Endometrial microvascular endothelial cells (primary cell): ENCODE results near the gene UNG. TPM values are rescaled to one million over a fixed set of nuclear protein-coding genes. Genes with fewer than 3 reads are reported as not detected.
"Not testable (repeated sequence)": the region's sequence is repeated elsewhere in the genome, so short reads cannot be mapped to it uniquely, and the experiment has no call there.

Experiments used
- in situ Hi-C: cut with HindIII; loops from 2 replicates; pipeline ENCODE4 v1.10.0; 2017; ENCODE audit warnings: low sequenced_read_pairs, low pct_unique_long_range_greater_than_20kb; ENCODE audit errors: inconsistent ontology term
- total RNA-seq: library from RNA; depleted of rRNA; stranded (reverse); fragments of >200 nt; gene quantifications from one replicate; pipeline ENCODE4 v1.2.3, GENCODE V29; 2015; ENCODE audit errors: inconsistent ontology term

The UNG gene
- total RNA-seq = 139 TPM

DNA sequence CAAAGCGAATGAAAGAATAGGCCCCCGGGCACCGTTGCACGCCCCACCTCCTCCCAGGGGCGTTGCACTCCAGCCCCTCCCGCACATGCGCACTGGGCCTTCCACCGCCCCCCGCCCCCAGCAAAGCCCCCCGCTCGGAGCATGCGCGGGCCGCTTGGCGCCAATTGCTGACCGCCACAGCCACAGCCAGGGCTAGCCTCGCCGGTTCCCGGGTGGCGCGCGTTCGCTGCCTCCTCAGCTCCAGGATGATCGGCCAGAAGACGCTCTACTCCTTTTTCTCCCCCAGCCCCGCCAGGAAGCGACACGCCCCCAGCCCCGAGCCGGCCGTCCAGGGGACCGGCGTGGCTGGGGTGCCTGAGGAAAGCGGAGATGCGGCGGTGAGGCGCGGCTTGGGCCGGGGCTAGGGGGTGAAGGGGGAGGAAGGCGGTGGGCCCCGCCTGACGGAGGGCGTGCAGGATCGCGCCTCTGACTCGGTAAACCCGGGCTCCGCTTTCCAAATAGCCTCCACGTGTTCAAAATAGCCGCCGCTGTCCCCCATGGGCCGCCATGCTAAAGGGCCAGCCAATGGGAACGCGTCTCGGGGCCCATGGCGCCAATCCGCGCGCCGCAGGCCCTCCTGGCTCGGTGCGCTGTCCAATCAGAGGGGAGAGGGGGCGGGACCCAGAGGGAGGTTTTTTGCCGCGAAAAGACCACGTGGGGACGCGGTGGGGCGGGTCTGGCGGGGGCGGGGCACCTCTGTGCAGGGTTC is at the start of gene UNG:
TSS of gene UNG (plus strand) at position 163 of the 748 bp plus-strand sequence. CDS start at position 246, 83 bp downstream.
- in situ Hi-C loops = no loop called here

DNA sequence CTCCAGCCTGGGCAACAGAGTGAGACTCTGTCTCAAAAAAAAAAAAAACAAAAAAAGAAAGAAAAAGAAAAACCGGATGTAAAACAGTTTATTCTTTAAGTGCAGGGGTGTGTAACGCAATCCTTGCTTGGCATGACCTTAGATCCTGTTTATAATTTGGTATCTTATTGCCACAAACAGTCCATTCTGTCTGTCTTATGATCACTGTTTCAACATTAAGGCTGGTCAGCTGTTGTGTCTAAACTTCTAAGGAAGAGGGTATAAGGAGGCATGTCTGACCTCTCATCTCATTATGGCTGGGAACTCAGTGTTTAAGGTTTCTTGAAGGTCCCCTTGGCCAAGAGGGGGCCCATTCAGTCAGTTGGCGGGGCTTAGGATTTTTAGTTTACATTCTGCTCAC is 48.7 kb upstream of the UNG start:
- in situ Hi-C loops = not testable (repeated sequence)

DNA sequence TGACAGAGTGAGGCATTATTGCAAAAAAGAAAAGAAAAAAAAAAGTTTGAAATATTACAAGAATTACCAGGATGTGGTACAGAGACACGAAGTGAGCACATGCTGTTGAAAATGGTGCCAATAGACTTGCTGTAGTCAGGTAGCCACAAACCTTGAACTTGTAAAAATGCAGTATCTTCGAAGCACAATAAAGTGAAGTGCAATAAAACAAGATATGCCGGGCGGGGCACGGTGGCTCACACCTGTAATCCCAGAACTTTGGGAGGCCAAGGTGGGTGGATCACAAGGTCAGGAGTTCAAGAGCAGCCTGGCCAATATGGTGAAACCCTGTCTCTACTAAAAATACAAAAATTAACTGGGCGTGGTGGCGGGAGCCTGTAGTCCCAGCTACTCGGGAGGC is 47.6 kb upstream of the UNG start:
- in situ Hi-C loops = not testable (repeated sequence)

DNA sequence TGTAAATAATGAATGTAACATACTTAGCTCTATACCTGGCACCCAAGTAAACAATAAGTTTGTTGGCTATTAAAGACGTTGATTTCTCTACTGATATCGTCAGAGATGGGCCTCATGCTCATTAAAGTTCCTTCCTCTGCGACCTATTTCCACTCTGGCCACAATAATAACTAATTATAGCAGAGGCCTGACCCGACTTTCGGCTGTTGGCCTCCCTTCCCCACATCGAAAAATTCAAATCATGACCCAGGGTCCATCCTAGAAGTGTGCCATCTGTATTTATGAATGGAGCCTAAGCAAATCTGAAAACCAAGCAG is 45.3 kb upstream of the UNG start:
- in situ Hi-C loops = no loop called here

DNA sequence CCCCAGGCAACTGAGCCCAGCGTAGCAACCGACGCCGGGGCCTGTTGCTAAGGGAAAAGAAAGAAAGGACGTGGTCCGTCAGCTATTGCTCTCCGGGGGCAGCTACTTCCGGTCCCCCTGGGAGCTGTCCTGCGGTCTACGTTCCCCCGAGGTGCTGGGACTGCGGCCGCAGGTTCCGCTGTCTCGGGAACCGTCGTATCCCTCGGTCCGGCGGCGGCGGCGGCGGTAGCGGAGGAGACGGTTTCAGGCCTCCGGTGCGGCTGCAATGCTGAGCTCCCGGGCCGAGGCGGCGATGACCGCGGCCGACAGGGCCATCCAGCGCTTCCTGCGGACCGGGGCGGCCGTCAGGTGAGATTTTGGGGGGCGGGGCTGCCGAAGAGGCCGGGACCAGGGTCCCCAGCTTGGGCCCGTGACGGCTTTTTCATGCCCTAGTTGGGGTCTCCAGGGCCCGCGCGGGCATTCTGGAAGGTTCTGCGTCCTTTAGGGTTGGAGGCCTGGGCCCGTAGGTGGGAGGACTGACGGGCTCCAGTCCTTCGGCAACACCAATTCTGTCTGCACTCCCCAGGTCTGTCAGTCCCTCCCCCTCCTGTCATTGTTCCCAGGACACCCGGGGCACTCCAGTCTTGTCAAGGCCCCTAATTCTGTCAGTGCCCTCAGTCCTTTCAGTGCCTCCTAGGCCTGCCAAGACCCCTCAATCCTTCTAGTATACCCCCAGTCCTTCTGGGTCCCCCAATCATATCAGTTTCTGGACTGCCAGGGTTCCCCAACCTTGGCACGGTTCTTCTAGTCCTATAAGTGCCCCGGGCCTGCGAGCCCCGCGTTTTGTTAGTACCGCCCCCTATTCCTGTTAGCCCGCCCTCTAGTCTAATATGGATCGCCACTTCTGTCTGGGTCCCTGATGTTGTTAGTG is 44.7 kb upstream of the UNG start, which contains the start of gene USP30:
TSS of gene USP30 (plus strand) at position 163 of the 910 bp plus-strand sequence. CDS start at position 266, 103 bp downstream.
- in situ Hi-C loops = no loop called here

DNA sequence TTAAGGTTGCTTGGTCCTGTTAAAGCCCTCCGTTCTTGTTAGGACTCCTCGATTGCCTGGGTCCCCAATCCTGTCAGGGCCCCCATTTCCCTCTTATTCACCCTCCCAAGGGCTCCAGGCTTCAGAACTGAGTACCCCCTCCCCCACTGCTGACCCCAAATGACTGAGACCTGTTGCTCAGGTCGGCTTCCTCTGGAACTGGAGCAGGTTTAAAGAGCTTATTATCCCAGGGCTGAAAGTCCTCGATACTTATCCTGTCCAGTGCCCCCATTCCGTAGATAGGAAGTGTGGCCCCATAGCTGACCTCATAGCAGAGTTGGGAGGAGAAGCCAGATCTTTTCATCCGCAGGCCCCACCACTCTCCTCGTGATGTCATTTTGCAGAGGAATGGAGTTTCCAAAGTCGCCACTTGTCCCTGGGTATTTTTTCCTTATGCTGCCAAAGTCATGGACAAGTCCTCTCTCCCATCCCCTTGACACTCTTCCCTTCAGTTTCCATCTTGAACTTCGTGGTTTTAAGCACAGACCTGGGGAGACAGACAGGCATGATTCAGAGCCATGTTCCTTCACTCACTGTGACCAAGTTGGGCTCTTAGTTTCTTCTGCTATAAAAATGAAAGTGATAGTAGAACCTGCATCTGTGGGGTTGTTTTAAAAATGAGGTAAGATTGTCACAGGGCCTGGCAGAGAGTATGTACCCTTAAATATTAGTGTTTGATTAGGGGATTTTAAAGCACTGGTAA is 43.8 kb upstream of the UNG start:
- in situ Hi-C loops = no loop called here

DNA sequence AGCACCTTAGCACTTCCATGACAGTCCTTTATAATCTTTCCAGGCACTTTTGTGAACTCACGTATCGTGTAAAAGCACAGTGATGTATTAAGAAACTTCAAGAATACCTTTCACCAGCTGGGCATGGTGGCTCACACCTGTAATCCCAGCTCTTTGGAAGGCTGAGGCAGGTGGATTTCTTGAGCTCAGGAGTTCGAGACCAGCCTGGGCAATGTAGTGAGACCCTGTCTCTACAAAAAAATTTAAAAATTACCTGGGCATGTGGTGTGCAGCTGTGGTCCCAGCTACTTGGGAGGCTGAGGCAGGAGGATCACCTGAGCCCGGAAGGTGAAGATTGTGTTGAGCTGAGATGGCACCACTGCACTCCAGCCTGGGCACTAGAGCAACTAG is 43.3 kb upstream of the UNG start:
- in situ Hi-C loops = not testable (repeated sequence)

DNA sequence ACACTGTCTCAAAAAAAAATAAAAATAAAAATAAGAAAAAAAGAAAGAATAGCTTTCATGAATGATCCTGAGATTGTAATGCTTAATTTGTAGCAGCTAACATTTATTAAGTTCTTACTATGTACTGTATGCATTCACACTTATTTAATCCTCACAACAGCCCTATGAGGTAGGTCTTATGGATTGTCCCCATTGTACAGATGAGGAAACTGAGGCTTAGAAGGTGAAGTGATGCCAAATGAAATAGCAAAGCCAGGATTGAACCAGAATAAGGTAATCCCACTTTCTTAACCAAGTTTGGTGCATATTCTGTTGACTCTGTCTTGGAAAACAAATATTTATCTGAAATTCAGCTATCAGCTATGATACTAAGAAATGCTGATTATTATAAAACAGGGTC is 42.9 kb upstream of the UNG start:
- in situ Hi-C loops = no loop called here

DNA sequence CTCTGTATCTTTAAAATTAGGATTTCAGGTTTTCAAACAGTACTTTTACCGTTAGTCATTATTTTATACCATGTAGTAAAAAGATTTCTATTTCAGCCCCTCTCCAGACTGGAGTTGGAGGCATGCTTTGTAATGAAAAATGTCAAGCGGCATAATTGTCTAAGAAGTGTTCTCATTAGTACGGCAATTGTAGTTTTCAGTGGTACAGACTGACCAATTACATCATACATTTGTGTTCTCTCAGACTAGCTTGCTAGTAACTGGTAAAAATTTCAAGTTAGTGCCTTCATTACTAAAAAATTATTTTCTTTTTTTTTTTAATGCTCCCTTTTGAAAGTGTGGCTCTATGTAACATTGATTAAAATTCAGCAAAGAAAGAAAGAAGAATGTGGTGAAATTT is 40.5 kb upstream of the UNG start:
- in situ Hi-C loops = no loop called here

DNA sequence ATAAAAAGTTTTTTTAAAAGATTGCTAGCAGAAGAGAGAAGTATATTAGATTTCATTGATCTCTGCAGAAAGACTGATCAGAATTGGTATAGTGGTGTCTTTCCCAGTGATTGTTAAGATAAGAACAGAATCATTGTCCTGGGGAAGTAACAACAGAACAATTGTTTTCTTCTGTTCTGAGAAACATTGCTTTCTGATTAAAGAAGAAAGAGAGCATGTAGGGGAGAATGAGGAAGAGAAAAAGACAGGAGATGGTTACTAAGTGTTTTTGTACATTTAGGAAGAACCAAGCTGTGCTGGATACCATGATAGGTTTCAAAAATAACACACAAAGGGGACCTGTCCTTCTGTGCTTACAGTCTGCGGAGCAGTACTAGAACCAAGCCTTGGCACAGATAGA is 40.0 kb upstream of the UNG start:
- in situ Hi-C loops = no loop called here

DNA sequence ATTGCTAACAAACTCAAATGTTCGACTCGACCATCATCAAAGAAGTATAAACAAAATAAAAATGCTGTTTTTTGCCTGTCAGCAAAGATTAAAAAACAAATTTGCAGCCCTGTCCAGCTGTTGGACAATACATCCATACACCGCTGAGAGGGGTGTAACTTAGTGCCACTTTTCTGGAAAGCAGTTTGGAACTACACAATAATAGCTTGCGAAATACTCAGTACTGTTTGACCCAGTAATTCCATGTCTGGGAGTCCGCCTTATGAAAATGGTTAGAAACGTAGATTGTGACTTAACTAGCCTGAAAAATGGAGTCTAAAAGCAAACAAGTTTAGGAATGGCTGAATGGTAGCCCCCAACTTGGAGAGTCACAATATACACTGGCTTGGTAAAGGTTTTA is 38.6 kb upstream of the UNG start:
- in situ Hi-C loops = no loop called here

DNA sequence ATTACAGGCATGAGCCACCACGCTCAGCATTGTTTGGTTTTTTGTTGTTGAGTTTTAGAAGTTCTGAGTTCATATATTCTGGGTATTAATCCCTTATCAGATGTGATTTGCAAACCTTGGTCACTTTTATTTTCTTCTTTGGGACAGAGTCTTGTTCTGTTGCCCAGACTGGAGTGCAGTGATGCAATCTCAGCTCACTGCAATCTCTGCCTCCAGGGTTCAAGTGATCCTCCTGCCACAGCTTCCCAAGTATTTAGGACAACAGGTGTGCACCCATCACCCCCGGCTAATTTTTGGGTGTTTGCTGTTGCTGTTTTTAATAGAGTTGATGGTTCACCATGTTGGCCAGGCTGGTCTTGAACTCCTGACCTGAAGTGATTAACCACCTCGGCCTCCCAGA is 33.3 kb upstream of the UNG start:
- in situ Hi-C loops = no loop called here

DNA sequence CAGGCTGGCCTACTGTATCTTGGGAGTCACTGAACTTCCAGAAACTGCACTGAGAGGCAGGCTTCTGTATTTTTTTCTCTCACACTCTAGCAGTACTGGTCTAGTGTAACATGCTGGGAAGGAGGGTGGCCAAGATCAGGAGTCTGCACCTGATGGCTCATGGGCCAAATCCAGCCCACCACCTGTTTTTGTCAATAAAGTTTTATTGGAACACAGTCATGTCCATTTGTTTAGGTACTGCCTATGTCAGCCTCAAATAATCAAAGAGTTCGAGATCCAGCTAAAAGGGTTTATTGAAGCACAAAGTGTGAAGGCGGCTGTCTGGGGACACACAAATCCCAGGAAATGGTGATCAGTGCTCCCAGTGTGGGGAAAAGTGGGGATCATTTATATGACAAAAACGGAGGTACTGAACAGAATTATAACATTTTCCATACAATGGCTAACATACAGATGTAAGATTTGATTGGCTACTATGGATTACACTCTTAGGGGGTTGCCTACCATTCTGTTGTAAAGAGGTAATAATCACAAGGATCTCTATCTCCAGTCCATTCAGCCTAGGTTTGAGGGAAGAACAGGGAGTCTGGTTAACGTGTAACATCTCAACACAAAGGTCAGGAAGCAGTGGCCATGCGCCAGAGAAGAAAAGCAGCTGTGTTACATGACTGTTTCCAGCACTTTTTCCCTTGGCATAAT is 32.1 kb upstream of the UNG start:
- in situ Hi-C loops = no loop called here

DNA sequence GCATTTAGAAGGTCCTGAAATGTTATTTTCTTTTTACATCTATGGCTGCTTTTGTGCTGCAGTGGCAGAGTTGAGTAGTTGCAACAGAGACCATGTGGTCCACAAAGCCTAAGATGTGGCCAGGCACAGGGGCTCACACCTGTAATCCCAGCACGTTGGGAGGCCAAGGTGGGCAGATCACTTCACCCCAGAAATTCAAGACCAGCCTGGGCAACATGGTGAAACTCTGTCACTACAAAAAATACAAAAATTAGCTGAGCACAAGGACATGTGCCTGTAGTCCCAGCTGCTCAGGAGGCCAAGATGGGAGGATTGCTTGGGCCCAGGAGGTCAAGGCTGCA is 31.6 kb upstream of the UNG start:
- in situ Hi-C loops = no loop called here

DNA sequence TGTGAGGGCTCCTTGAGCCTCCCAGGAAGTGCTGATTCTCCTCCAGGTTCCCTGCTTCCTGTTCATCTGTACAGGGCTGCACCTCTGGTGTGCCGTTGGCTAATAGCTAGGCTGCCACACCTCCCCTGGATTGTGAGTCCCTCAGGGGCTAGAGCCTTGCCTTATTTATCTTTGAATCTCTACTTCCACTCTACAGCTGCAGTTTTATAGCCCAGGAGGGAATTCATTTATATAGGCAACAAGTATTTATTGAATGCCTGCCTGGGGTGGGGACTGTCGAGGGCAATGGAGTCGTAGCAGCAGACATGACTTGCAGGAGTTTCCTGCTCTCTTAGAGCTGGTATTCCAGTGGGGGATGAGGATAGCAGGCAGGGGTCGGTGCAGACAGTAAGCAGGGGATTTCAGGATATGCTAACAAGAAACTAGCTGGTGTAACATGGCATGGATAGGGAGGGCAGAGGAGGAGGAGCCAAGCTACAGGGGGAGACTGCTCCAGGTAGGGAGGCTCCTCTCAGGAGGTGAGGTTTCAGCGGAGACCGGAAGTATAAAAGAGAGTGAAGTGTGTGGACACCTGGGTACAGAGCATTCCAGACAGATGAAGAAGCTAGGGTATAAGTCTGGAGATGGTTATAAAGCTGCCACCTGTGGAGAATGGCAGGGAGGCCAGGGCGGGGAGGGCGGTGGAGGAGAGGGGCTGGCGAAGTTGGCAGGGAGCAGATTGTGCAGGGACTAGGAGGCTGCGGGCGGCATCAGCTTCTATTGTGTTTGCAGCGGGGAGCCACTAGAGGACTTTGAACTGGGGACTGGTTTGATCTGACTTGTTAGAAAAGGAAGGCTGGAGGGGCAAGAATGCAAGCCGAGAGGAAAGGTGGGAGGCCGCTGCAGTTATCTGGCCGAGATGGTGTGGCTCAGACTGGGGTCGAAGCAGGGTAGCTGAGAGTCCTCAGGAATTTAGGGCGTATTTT is 27.8 kb upstream of the UNG start:
- in situ Hi-C loops = no loop called here

DNA sequence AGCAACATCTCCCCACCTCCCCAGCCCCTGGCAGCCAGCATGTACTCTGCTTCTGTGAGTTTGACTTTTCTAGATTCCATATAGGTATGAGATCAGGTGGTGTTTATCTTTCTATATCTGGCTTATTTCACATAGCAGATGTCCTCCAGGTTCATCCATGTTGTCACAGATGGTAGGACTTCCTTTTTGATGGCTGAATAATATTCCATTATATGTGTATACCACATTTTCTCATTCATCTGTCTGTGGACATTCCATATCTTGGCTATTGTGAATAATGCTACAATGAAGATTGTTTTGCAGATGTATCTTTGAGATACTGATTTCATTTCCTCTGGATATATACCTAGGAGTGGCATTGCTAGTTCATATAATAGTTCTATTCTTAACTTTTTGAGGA is 22.5 kb upstream of the UNG start:
- in situ Hi-C loops = no loop called here

DNA sequence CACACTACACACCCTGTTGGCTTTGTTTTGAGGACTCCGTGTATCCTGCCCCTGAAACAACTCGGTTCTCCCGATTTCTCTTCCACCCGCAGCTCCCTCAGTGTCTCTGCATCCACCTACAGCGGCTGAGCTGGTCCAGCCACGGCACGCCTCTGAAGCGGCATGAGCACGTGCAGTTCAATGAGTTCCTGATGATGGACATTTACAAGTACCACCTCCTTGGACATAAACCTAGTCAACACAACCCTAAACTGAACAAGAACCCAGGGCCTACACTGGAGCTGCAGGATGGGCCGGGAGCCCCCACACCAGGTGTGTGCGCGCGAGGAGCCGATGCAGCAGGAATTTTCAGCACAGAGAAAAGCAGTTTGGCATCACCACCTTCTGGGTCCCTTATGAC is 14.6 kb upstream of the UNG start:
- in situ Hi-C loops = no loop called here

DNA sequence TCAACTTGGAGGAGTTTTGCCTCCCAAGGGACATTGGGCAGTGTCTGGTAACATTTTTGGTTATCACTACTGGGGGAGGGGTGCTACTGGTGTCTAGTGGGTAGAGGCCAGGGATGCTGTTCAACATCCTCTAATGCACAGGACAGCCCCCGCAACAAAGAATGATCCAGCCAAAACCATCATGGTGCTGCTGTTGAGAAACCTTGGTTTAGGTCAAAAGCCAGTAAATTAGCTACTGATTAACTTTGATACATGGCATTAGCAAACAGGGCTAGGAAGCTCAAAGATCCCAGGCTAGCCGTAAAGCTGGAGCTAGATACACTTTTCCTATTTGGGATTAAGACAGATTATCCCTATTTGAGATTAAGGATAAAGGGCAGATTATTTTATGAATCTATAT is 13.0 kb upstream of the UNG start:
- in situ Hi-C loops = no loop called here
